Stimulated activated CD4-positive, alpha-beta T cell treated with anti-CD3 and anti-CD28 coated beads, Interleukin-1b, Interleukin-23, amount 100 ng/mL, for 1 hour (primary cell): Measurements from ENCODE around the gene ABLIM2.

ENCODE experiments used
- DNase-seq, 2 donors: peaks; one replicate each; pipeline ENCODE4 v3.0.0-alpha.2; 2020; ENCODE audit warnings: low read depth in 2 of 2

The ABLIM2 gene

GRCh38 chr4:8005033-8005808, 153.4 kb downstream of the ABLIM2 start:
- DNase-seq, result no peak

GRCh38 chr4:8004066-8004465, 154.5 kb downstream of the ABLIM2 start:
- DNase-seq, result no peak

- no peak for DNase-seq
Measured at GRCh38 chr4:8002525-8003309, 155.9 kb downstream of the ABLIM2 start.

- no peak for DNase-seq
Measured at GRCh38 chr4:8001564-8002355, 156.9 kb downstream of the ABLIM2 start.

- DNase-seq, result no peak
Measured at GRCh38 chr4:8000721-8001491, 157.7 kb downstream of the ABLIM2 start.

- DNase-seq, result no peak
Measured at GRCh38 chr4:8000247-8000646, 158.4 kb downstream of the ABLIM2 start.

GRCh38 chr4:7999695-8000094, 158.9 kb downstream of the ABLIM2 start:
- no peak for DNase-seq

- no peak for DNase-seq
Measured at GRCh38 chr4:7999279-7999678, 159.3 kb downstream of the ABLIM2 start.

GRCh38 chr4:7998447-7998846, 160.2 kb downstream of the ABLIM2 start:
- DNase-seq, result no peak

- no peak for DNase-seq
Measured at GRCh38 chr4:7995866-7996265, 162.7 kb downstream of the ABLIM2 start.

GRCh38 chr4:7995135-7995534, 163.5 kb downstream of the ABLIM2 start:
- DNase-seq, result no peak

- no peak for DNase-seq
Measured at GRCh38 chr4:7993671-7994070, 164.9 kb downstream of the ABLIM2 start.

GRCh38 chr4:7992846-7993245, 165.8 kb downstream of the ABLIM2 start:
- no peak for DNase-seq

GRCh38 chr4:7990807-7991459, 167.7 kb downstream of the ABLIM2 start:
- DNase-seq, result no peak

- no peak for DNase-seq
Measured at GRCh38 chr4:7989654-7990053, 169.0 kb downstream of the ABLIM2 start.

- no peak for DNase-seq
Measured at GRCh38 chr4:7988437-7988836, 170.2 kb downstream of the ABLIM2 start.

GRCh38 chr4:7987148-7987989, 171.2 kb downstream of the ABLIM2 start:
- DNase-seq, result peak; percentile 66 to 67

GRCh38 chr4:7985891-7986441, 172.6 kb downstream of the ABLIM2 start:
- DNase-seq, result no peak

GRCh38 chr4:7985072-7985471, 173.5 kb downstream of the ABLIM2 start:
- no peak for DNase-seq
